ENCODE measurements around the gene ITFG1. TPM values are rescaled to one million over a fixed set of nuclear protein-coding genes. Genes with fewer than 3 reads are reported as not detected.
A peak's percentile ranks its signal among the peaks of the same experiment; 100 is the strongest.
"Not testable (repeated sequence)": the region's sequence is repeated elsewhere in the genome, so short reads cannot be mapped to it uniquely, and the experiment has no call there.

ITFG1 gene
- total RNA-seq, 2 donors from 2014 or later: 17.8 to 24.6 TPM

DNA sequence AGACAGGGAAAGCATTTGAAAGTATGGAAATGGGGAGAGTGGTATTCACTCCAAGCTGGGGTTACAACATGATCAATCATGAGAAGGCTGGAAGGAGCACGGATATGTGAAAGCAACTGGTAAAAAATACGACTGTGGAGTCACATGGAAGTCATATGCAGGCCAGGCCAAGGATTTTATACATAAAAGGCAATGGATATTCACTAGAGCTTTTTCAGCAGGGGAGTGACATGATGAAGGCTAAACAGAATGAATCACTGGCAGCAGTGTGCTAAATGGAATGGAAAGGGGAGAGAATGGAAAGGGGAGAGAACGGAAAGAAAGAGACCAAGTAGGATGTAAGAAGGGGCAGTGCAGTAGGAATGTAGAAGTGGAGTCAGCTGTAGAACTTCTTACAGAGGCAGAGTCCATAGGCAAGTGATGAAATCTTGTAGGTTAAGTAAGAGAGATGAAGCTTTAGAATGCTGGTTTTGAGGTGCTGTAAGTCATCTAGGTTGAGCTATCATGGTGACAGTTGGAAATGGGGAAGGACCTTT, 304.1 kb downstream of the ITFG1 start:
- no peak overlapping the region for H3K4me3 ChIP-seq
- TF ChIP-seq CTCF (IDR thresholded peaks at IDR 0.05): no peak
- no peak for TF ChIP-seq POLR2A (IDR thresholded peaks at IDR 0.05)
- H3K4me1 ChIP-seq: no peaks in the 10 kb centered on the region
- peaks cover 0 to 4% (median 0%) of the 10 kb centered on the region in 3 donors for H3K9me3 ChIP-seq
- intact Hi-C loops (cut with DNase I): no loop called here
- H3K36me3 ChIP-seq (replicated peaks in 1 of 2; ENCODE audit: insufficient read depth in 1 of 2, low read depth in 2 of 2): peaks cover 2 to 11% of the 10 kb centered on the region in 2 donors
- no peaks in the 10 kb centered on the region for H3K27me3 ChIP-seq
- WGBS, 2 donors: 92 to 95% methylated on average over 3 of the region's 3 CpGs
- H3K27ac ChIP-seq: no peak overlapping the region
- no peak for ATAC-seq
- DNase-seq: no peak

DNA sequence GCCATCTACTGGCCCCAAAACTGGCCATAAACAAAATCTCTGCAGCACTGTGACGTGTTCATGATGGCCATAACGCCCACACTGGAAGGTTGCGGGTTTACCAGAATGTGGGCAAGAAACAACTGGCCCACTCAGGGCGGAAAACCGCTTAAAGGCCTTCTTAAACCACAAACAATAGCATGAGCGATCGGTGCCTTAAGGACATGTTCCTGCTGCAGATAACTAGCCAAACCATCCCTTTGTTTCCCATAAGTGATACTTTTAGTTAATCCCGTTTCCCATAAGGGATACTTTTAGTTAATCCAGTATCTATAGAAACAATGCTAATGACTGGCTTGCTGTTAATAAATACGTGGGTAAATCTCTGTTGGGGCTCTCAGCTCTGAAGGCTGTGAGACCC, 308.4 kb downstream of the ITFG1 start:
- WGBS, 2 donors: 94 to 99% methylated on average over 9 of the region's 9 CpGs
- intact Hi-C loops (cut with DNase I): not testable (repeated sequence)

GRCh38 chr16:47150067-47150466, 310.8 kb downstream of the ITFG1 start:
- ATAC-seq (no peak), DNase-seq (no peak)
- peaks cover 0 to 2% of the 10 kb centered on the region in 2 donors for H3K36me3 ChIP-seq (replicated peaks in 1 of 2; ENCODE audit: insufficient read depth in 1 of 2, low read depth in 2 of 2)
- WGBS, 2 donors: 90 to 93% methylated on average over 3 of the region's 3 CpGs
- intact Hi-C loops (cut with DNase I): no loop called here
- H3K4me3 ChIP-seq: no peak overlapping the region
- H3K27me3 ChIP-seq: no peaks in the 10 kb centered on the region
- no peaks in the 10 kb centered on the region for H3K4me1 ChIP-seq
- H3K9me3 ChIP-seq: peaks cover 0 to 4% (median 0%) of the 10 kb centered on the region in 3 donors
- no peak overlapping the region for H3K27ac ChIP-seq
- TF ChIP-seq CTCF (IDR thresholded peaks at IDR 0.05): no peak
- no peak for TF ChIP-seq POLR2A (IDR thresholded peaks at IDR 0.05)

More for the DNA sequence above, 308.4 kb downstream of the ITFG1 start:
- ATAC-seq; H3K36me3 ChIP-seq (replicated peaks in 1 of 2; ENCODE audit: insufficient read depth in 1 of 2, low read depth in 2 of 2); H3K27me3 ChIP-seq; H3K4me1 ChIP-seq; DNase-seq; H3K27ac ChIP-seq; H3K4me3 ChIP-seq; H3K9me3 ChIP-seq: not testable (repeated sequence)

DNA sequence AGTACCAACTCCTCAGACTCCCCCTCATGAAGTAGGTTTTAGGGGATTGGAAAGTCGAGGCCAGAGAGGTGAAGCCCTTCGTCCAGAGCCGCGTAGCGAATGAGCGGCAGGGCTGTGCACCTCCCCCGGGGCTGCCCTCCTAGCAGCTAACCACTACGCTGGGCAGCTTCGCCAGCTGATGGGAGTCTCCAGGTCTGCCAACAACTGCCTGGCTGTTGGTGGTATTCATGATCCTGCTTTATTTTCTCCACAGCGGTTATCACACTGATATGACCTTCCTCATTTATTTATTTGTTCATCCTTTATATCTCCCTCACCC, 316.3 kb downstream of the ITFG1 start:
- Histone ChIP-seq H3K4me3 (peak overlapping the region in 1 of 2 donors; percentile 25), H3K27ac (no peak overlapping the region), H3K9me3 (no peaks in the 10 kb centered on the region), H3K4me1 (peaks cover 22% of the 10 kb centered on the region), H3K27me3 (no peaks in the 10 kb centered on the region), H3K36me3 (replicated peaks in 1 of 2; ENCODE audit: insufficient read depth in 1 of 2, low read depth in 2 of 2) (no peaks in the 10 kb centered on the region)
- WGBS, 2 donors: 7 to 13% methylated on average over 10 of the region's 10 CpGs
- TF ChIP-seq POLR2A (IDR thresholded peaks at IDR 0.05): no peak
- no peak for TF ChIP-seq CTCF (IDR thresholded peaks at IDR 0.05)
- no peak for DNase-seq
- no peak for ATAC-seq
- intact Hi-C loops (cut with DNase I): loop anchor here (10.0 kb wide), 1 partner anchor 1020 kb away; no protein-coding TSS in a partner anchor

GRCh38 chr16:47143677-47144558, 316.9 kb downstream of the ITFG1 start, which contains the start of gene NETO2:
TSS of gene NETO2 (minus strand) at chr16:47143945. CDS start at chr16:47143612, 333 bp downstream.
- Histone ChIP-seq H3K27me3 (no peaks in the 10 kb centered on the region), H3K27ac (peak within 1 kb of the TSS in 2 of 4 donors; percentile 33 to 34), H3K4me1 (peaks cover 22% of the 10 kb centered on the region), H3K9me3 (no peaks in the 10 kb centered on the region), H3K4me3 (peak within 1 kb of the TSS in 1 of 2 donors; percentile 25), H3K36me3 (replicated peaks in 1 of 2; ENCODE audit: insufficient read depth in 1 of 2, low read depth in 2 of 2) (no peaks in the 10 kb centered on the region)
- DNase-seq: peak; percentile 25 to 58 (median 48)
- 3 to 13% methylated on average over 11 to 95 of the region's 130 CpGs for WGBS, 2 donors
- ATAC-seq: peak; percentile 64
- TF ChIP-seq CTCF (IDR thresholded peaks at IDR 0.05) (peak; percentile 12 to 42 (median 36)), POLR2A (IDR thresholded peaks at IDR 0.05) (no peak)
- intact Hi-C loops (cut with DNase I): loop anchor here (10.0 kb wide), 1 partner anchor 1021 kb away; no protein-coding TSS in a partner anchor

Measured in body of pancreas (tissue), 4 donors.